ENCODE data around the gene EGR2. TPM values are rescaled to one million over a fixed set of nuclear protein-coding genes. Genes with fewer than 3 reads are reported as not detected.

Gene EGR2
- total and polyA plus RNA-seq, 5 donors from 2014 or later, result 0.13 to 7.5 (median 0.47) TPM

- peak; percentile 88 to 89 for ATAC-seq (ENCODE audit: low read depth in 2 of 2)
- H3K27ac Mint-ChIP-seq, result peak within 1 kb of the TSS; percentile 97 to 100 (median 97)
- H3K27me3 ChIP-seq (ENCODE audit: control insufficient read depth, insufficient read depth, low read length), result no peaks in the 10 kb centered on the region
- H3K27ac ChIP-seq (ENCODE audit: insufficient read depth, low read length, poor library complexity, severe bottlenecking), result peak within 1 kb of the TSS; percentile 88
- peaks cover 36% of the 10 kb centered on the region for H3K4me1 ChIP-seq (ENCODE audit: control insufficient read depth, insufficient read depth, low read length, poor library complexity, severe bottlenecking)
- peaks cover 17 to 44% (median 35%) of the 10 kb centered on the region in 4 donors for H3K4me1 Mint-ChIP-seq
- H3K36me3 Mint-ChIP-seq, result peaks cover 10% of the 10 kb centered on the region
- no peaks in the 10 kb centered on the region for H3K9me3 ChIP-seq (ENCODE audit: control insufficient read depth in 2 of 2, low read length in 2 of 2)
- H3K9me3 Mint-ChIP-seq, result no peaks in the 10 kb centered on the region
- H3K27me3 Mint-ChIP-seq, result peaks cover 22% of the 10 kb centered on the region
- DNase-seq, result peak; percentile 71 to 90 (median 84)
- H3K4me3 ChIP-seq (ENCODE audit: low read depth, low read length), result peak within 1 kb of the TSS; percentile 97
- H3K4me3 Mint-ChIP-seq, result peak within 1 kb of the TSS; percentile 84 to 100 (median 96)
- H3K36me3 ChIP-seq (ENCODE audit: control insufficient read depth, insufficient read depth, low read length), result peaks cover 12% of the 10 kb centered on the region
These were observed 11.6 kb downstream of the EGR2 start, which contains the start of gene ADO for GRCh38 chr10:62804356-62805230. ADO (plus strand) TSS chr10:62804720; CDS start chr10:62805060, 340 bp downstream.

GRCh38 chr10:62803724-62804355, 12.3 kb downstream of the EGR2 start:
- peaks cover 17 to 43% (median 33%) of the 10 kb centered on the region in 4 donors for H3K4me1 Mint-ChIP-seq
- Histone ChIP-seq H3K27ac (ENCODE audit: insufficient read depth, low read length, poor library complexity, severe bottlenecking) (peak overlapping the region; percentile 88), H3K27me3 (ENCODE audit: control insufficient read depth, insufficient read depth, low read length) (peaks cover 3% of the 10 kb centered on the region), H3K4me1 (ENCODE audit: control insufficient read depth, insufficient read depth, low read length, poor library complexity, severe bottlenecking) (peaks cover 36% of the 10 kb centered on the region), H3K9me3 (ENCODE audit: control insufficient read depth in 2 of 2, low read length in 2 of 2) (no peaks in the 10 kb centered on the region), H3K4me3 (ENCODE audit: low read depth, low read length) (peak overlapping the region; percentile 97), H3K36me3 (ENCODE audit: control insufficient read depth, insufficient read depth, low read length) (peaks cover 11% of the 10 kb centered on the region)
- peaks cover 24% of the 10 kb centered on the region for H3K27me3 Mint-ChIP-seq
- ATAC-seq (ENCODE audit: low read depth in 2 of 2) (no peak), DNase-seq (no peak)
- H3K9me3 Mint-ChIP-seq, result no peaks in the 10 kb centered on the region
- H3K36me3 Mint-ChIP-seq, result peaks cover 10% of the 10 kb centered on the region
- peak overlapping the region; percentile 84 to 100 (median 96) for H3K4me3 Mint-ChIP-seq
- H3K27ac Mint-ChIP-seq, result peak overlapping the region; percentile 97 to 100 (median 97)

GRCh38 chr10:62801871-62802270, 14.3 kb downstream of the EGR2 start:
- Histone ChIP-seq H3K4me1 (ENCODE audit: control insufficient read depth, insufficient read depth, low read length, poor library complexity, severe bottlenecking) (peaks cover 23% of the 10 kb centered on the region), H3K36me3 (ENCODE audit: control insufficient read depth, insufficient read depth, low read length) (no peaks in the 10 kb centered on the region), H3K27me3 (ENCODE audit: control insufficient read depth, insufficient read depth, low read length) (peaks cover 15% of the 10 kb centered on the region), H3K9me3 (ENCODE audit: control insufficient read depth in 2 of 2, low read length in 2 of 2) (no peaks in the 10 kb centered on the region), H3K4me3 (ENCODE audit: low read depth, low read length) (no peak overlapping the region), H3K27ac (ENCODE audit: insufficient read depth, low read length, poor library complexity, severe bottlenecking) (no peak overlapping the region)
- DNase-seq, result no peak
- ATAC-seq (ENCODE audit: low read depth in 2 of 2), result no peak
- no peak overlapping the region for H3K27ac Mint-ChIP-seq
- no peaks in the 10 kb centered on the region for H3K9me3 Mint-ChIP-seq
- H3K4me1 Mint-ChIP-seq, result peaks cover 2 to 23% (median 17%) of the 10 kb centered on the region in 4 donors
- H3K36me3 Mint-ChIP-seq, result peaks cover 5% of the 10 kb centered on the region
- peaks cover 36% of the 10 kb centered on the region for H3K27me3 Mint-ChIP-seq
- peak overlapping the region in 1 of 4 donors; percentile 45 for H3K4me3 Mint-ChIP-seq

- H3K27me3 ChIP-seq (ENCODE audit: control insufficient read depth, insufficient read depth, low read length), result peaks cover 23% of the 10 kb centered on the region
- Mint-ChIP-seq H3K4me3 (no peak overlapping the region), H3K9me3 (no peaks in the 10 kb centered on the region), H3K27me3 (peaks cover 56% of the 10 kb centered on the region), H3K27ac (no peak overlapping the region), H3K4me1 (no peaks in the 10 kb centered on the region), H3K36me3 (no peaks in the 10 kb centered on the region)
- no peak overlapping the region for H3K27ac ChIP-seq (ENCODE audit: insufficient read depth, low read length, poor library complexity, severe bottlenecking)
- ATAC-seq (ENCODE audit: low read depth in 2 of 2) (no peak), DNase-seq (no peak)
- H3K4me1 ChIP-seq (ENCODE audit: control insufficient read depth, insufficient read depth, low read length, poor library complexity, severe bottlenecking), result no peaks in the 10 kb centered on the region
- H3K9me3 ChIP-seq (ENCODE audit: control insufficient read depth in 2 of 2, low read length in 2 of 2), result no peaks in the 10 kb centered on the region
- H3K4me3 ChIP-seq (ENCODE audit: low read depth, low read length), result no peak overlapping the region
- no peaks in the 10 kb centered on the region for H3K36me3 ChIP-seq (ENCODE audit: control insufficient read depth, insufficient read depth, low read length)
These were observed 19.3 kb downstream of the EGR2 start for GRCh38 chr10:62796896-62797295.

- Mint-ChIP-seq H3K36me3 (no peaks in the 10 kb centered on the region), H3K9me3 (no peaks in the 10 kb centered on the region), H3K4me1 (no peaks in the 10 kb centered on the region), H3K27me3 (peaks cover 51% of the 10 kb centered on the region), H3K27ac (no peak overlapping the region), H3K4me3 (no peak overlapping the region)
- Histone ChIP-seq H3K27me3 (ENCODE audit: control insufficient read depth, insufficient read depth, low read length) (peaks cover 23% of the 10 kb centered on the region), H3K4me1 (ENCODE audit: control insufficient read depth, insufficient read depth, low read length, poor library complexity, severe bottlenecking) (no peaks in the 10 kb centered on the region), H3K9me3 (ENCODE audit: control insufficient read depth in 2 of 2, low read length in 2 of 2) (no peaks in the 10 kb centered on the region), H3K36me3 (ENCODE audit: control insufficient read depth, insufficient read depth, low read length) (no peaks in the 10 kb centered on the region), H3K27ac (ENCODE audit: insufficient read depth, low read length, poor library complexity, severe bottlenecking) (no peak overlapping the region), H3K4me3 (ENCODE audit: low read depth, low read length) (no peak overlapping the region)
- DNase-seq, result no peak
- no peak for ATAC-seq (ENCODE audit: low read depth in 2 of 2)
These were observed 20.4 kb downstream of the EGR2 start for GRCh38 chr10:62795762-62796161.

GRCh38 chr10:62795100-62795499, 21.1 kb downstream of the EGR2 start:
- no peak overlapping the region for H3K4me3 ChIP-seq (ENCODE audit: low read depth, low read length)
- Mint-ChIP-seq H3K4me1 (no peaks in the 10 kb centered on the region), H3K9me3 (no peaks in the 10 kb centered on the region), H3K4me3 (no peak overlapping the region), H3K36me3 (no peaks in the 10 kb centered on the region), H3K27ac (no peak overlapping the region), H3K27me3 (peaks cover 44% of the 10 kb centered on the region)
- H3K4me1 ChIP-seq (ENCODE audit: control insufficient read depth, insufficient read depth, low read length, poor library complexity, severe bottlenecking), result no peaks in the 10 kb centered on the region
- peaks cover 23% of the 10 kb centered on the region for H3K27me3 ChIP-seq (ENCODE audit: control insufficient read depth, insufficient read depth, low read length)
- no peak for ATAC-seq (ENCODE audit: low read depth in 2 of 2)
- H3K36me3 ChIP-seq (ENCODE audit: control insufficient read depth, insufficient read depth, low read length), result no peaks in the 10 kb centered on the region
- H3K9me3 ChIP-seq (ENCODE audit: control insufficient read depth in 2 of 2, low read length in 2 of 2), result no peaks in the 10 kb centered on the region
- H3K27ac ChIP-seq (ENCODE audit: insufficient read depth, low read length, poor library complexity, severe bottlenecking), result no peak overlapping the region
- no peak for DNase-seq

GRCh38 chr10:62794306-62794705, 21.9 kb downstream of the EGR2 start:
- H3K4me1 ChIP-seq (ENCODE audit: control insufficient read depth, insufficient read depth, low read length, poor library complexity, severe bottlenecking), result no peaks in the 10 kb centered on the region
- DNase-seq, result no peak
- no peaks in the 10 kb centered on the region for H3K36me3 ChIP-seq (ENCODE audit: control insufficient read depth, insufficient read depth, low read length)
- Mint-ChIP-seq H3K36me3 (no peaks in the 10 kb centered on the region), H3K4me1 (no peaks in the 10 kb centered on the region), H3K27me3 (peaks cover 44% of the 10 kb centered on the region), H3K27ac (no peak overlapping the region), H3K9me3 (no peaks in the 10 kb centered on the region), H3K4me3 (no peak overlapping the region)
- H3K27ac ChIP-seq (ENCODE audit: insufficient read depth, low read length, poor library complexity, severe bottlenecking), result no peak overlapping the region
- no peaks in the 10 kb centered on the region for H3K9me3 ChIP-seq (ENCODE audit: control insufficient read depth in 2 of 2, low read length in 2 of 2)
- no peak overlapping the region for H3K4me3 ChIP-seq (ENCODE audit: low read depth, low read length)
- no peak for ATAC-seq (ENCODE audit: low read depth in 2 of 2)
- peaks cover 23% of the 10 kb centered on the region for H3K27me3 ChIP-seq (ENCODE audit: control insufficient read depth, insufficient read depth, low read length)

All from CD4-positive, CD25-positive, alpha-beta regulatory T cell (primary cell).